Activated gamma-delta T cell treated with anti-CD3 and anti-CD28 coated beads, Interleukin-2, amount 50 U/mL, for 16 hours (primary cell): ENCODE data around the gene SLC46A1.

Experiments
- DNase-seq: peaks from one replicate; pipeline ENCODE4 v3.0.0-alpha.2; 2020; ENCODE audit warnings: low read depth

Gene SLC46A1

GRCh38 chr17:28404007-28404406, 2.0 kb downstream of the SLC46A1 start:
- no peak for DNase-seq

GRCh38 chr17:28402844-28403243, 3.2 kb downstream of the SLC46A1 start:
- DNase-seq, result no peak

GRCh38 chr17:28402224-28402630, 3.8 kb downstream of the SLC46A1 start:
- DNase-seq, result no peak

GRCh38 chr17:28399808-28400207, 6.2 kb downstream of the SLC46A1 start:
- DNase-seq, result no peak

GRCh38 chr17:28398280-28398981, 7.6 kb downstream of the SLC46A1 start:
- no peak for DNase-seq

GRCh38 chr17:28397687-28398279, 8.2 kb downstream of the SLC46A1 start:
- DNase-seq, result no peak

- no peak for DNase-seq
These were observed 8.7 kb downstream of the SLC46A1 start for GRCh38 chr17:28397275-28397674.

GRCh38 chr17:28396635-28397239, 9.3 kb downstream of the SLC46A1 start:
- DNase-seq, result no peak

GRCh38 chr17:28395968-28396367, 10.0 kb downstream of the SLC46A1 start:
- DNase-seq, result no peak

GRCh38 chr17:28395426-28395825, 10.6 kb downstream of the SLC46A1 start:
- DNase-seq, result no peak

GRCh38 chr17:28394337-28395116, 11.5 kb downstream of the SLC46A1 start:
- DNase-seq, result no peak

- no peak for DNase-seq
These were observed 13.5 kb downstream of the SLC46A1 start for GRCh38 chr17:28392491-28392890.

- no peak for DNase-seq
These were observed 14.6 kb downstream of the SLC46A1 start for GRCh38 chr17:28391401-28391800.

- no peak for DNase-seq
These were observed 15.0 kb downstream of the SLC46A1 start for GRCh38 chr17:28390984-28391383.

- DNase-seq, result no peak
These were observed 15.4 kb downstream of the SLC46A1 start for GRCh38 chr17:28390563-28390962.

GRCh38 chr17:28390141-28390540, 15.9 kb downstream of the SLC46A1 start:
- no peak for DNase-seq

- no peak for DNase-seq
These were observed 17.9 kb downstream of the SLC46A1 start for GRCh38 chr17:28388106-28388505.

GRCh38 chr17:28386391-28386790, 19.6 kb downstream of the SLC46A1 start:
- DNase-seq, result no peak

GRCh38 chr17:28385406-28385805, 20.6 kb downstream of the SLC46A1 start:
- DNase-seq, result no peak

- DNase-seq, result no peak
These were observed 21.0 kb downstream of the SLC46A1 start for GRCh38 chr17:28385037-28385400.

GRCh38 chr17:28384281-28385036, 21.6 kb downstream of the SLC46A1 start:
- DNase-seq, result peak; percentile 46
